Glomerular visceral epithelial cell (primary cell): ENCODE results near the gene CDKL1.

Experiments used
- DNase-seq: peaks from one replicate; pipeline ENCODE4 v3.0.0-alpha.2; 2016; ENCODE audit errors: extremely low spot score

Gene CDKL1

GRCh38 chr14:50396631-50397389, at the start of gene CDKL1:
CDKL1 (minus strand) TSS chr14:50396881; CDS start chr14:50395868, 1,013 bp downstream.
- DNase-seq = peak; percentile 74

GRCh38 chr14:50434528-50434927, 37.8 kb upstream of the CDKL1 start:
- DNase-seq = no peak

GRCh38 chr14:50432131-50432530, 35.5 kb upstream of the CDKL1 start:
- no peak for DNase-seq

GRCh38 chr14:50425816-50426215, 29.1 kb upstream of the CDKL1 start:
- DNase-seq = peak; percentile 46

GRCh38 chr14:50425105-50425504, 28.4 kb upstream of the CDKL1 start:
- DNase-seq = no peak

- DNase-seq = no peak
Observed at GRCh38 chr14:50423529-50423928, 26.8 kb upstream of the CDKL1 start.

- no peak for DNase-seq
Observed at GRCh38 chr14:50421499-50421898, 24.8 kb upstream of the CDKL1 start.

- no peak for DNase-seq
Observed at GRCh38 chr14:50417853-50418252, 21.2 kb upstream of the CDKL1 start.

GRCh38 chr14:50410921-50411320, 14.2 kb upstream of the CDKL1 start:
- peak; percentile 83 for DNase-seq

GRCh38 chr14:50410071-50410470, 13.4 kb upstream of the CDKL1 start:
- DNase-seq = no peak

GRCh38 chr14:50407111-50407812, 10.6 kb upstream of the CDKL1 start:
- DNase-seq = no peak

GRCh38 chr14:50403419-50403818, 6.7 kb upstream of the CDKL1 start:
- no peak for DNase-seq

- DNase-seq = no peak
Observed at GRCh38 chr14:50402965-50403364, 6.3 kb upstream of the CDKL1 start.

- peak; percentile 46 for DNase-seq
Observed at GRCh38 chr14:50400461-50400860, 3.8 kb upstream of the CDKL1 start.

- DNase-seq = peak; percentile 88
Observed at GRCh38 chr14:50399251-50400032, 2.8 kb upstream of the CDKL1 start.

GRCh38 chr14:50398189-50398580, 1.5 kb upstream of the CDKL1 start:
- DNase-seq = no peak

GRCh38 chr14:50397390-50398188, 908 bp upstream of the CDKL1 start:
- DNase-seq = peak; percentile 35

- no peak for DNase-seq
Observed at GRCh38 chr14:50395448-50395847, 1.2 kb downstream of the CDKL1 start.

GRCh38 chr14:50394713-50395112, 2.0 kb downstream of the CDKL1 start:
- DNase-seq = no peak

- DNase-seq = peak; percentile 47
Observed at GRCh38 chr14:50389668-50390441, 6.8 kb downstream of the CDKL1 start.
